Measurements from ENCODE around the gene WRAP73.

WRAP73 gene

GRCh38 chr1:3609016-3609768 is 40.7 kb downstream of the WRAP73 start:
- DNase-seq, result no peak

GRCh38 chr1:3608154-3608553 is 41.7 kb downstream of the WRAP73 start:
- no peak for DNase-seq

GRCh38 chr1:3607703-3608065 is 42.2 kb downstream of the WRAP73 start:
- DNase-seq, result no peak

GRCh38 chr1:3606779-3607702 is 42.9 kb downstream of the WRAP73 start:
- DNase-seq, result no peak

DNA sequence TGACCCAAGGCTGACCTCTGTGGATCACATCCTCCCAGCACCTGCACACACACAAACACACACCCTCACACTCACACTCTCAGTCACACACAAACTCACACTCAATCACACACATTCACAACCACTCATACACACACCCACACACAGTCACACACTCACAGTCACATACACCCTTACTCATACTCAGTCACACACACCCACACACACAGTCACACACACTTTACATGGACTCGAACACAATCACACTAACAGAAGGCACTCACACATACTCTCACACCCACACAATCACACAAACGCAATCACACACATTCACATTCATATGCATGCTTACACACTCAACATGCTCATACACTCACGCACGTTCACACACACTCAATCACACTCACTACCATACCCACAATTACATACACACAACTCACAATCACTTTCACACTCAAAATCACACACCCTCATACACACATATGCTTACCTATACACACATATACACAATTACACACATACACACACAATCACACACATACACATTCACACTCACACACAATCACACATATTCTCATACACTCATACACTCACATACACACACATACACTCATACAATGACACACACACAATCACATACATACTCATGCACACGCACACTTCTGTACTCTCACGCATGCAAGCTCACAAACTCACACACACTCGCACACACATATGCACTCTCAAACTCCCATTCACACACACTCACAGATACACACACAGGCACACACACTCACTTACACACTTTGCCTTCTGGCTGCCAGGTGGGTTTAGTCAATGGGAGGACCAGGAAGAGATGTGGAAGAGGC is 44.7 kb downstream of the WRAP73 start:
- no peak for DNase-seq

- DNase-seq, result no peak
Measured at GRCh38 chr1:3604468-3604974, 45.4 kb downstream of the WRAP73 start.

DNA sequence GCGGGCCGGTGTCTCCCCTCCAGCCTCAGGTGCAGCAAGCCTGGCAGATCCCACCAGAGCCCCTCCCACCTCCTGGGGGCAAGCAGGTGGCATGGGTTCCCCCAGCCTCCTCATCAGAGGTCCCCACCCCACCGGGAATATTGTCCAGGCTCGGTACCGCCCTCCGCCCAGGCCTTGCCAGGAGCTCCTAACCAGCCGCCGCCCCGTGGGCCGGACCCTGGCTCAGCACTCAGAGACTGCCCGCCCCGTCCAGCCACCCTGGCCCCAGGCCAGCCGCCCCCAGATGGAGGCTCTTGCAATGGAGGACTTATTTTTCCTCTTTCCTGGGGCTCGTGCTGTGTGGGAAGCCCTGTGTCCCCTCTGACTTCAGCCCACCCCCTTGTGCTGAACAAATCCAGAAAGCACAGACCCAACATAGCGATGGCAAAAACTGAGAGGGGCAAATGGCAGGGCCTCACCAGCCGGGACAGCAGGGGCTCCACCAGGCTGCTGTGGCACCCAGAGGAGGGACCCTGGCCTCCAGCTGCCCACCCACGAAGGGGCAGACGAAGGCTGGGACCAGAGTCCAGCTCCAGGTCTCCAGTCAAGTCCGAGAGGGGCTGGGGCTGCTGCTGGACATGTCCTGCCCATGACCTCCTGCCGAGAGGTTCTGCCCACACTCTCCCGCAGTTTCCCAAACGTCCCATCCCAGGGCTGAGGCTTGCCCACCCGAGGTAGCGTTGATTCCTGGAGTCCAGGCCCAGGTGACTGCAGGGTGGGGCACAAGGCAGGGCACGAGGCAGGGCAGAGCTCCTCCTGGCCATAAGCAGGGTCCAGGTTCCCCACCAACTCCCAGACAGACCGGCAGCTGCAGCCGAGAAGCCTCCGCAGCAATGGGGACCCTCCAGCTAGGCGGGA is 46.1 kb downstream of the WRAP73 start:
- DNase-seq, result no peak

- DNase-seq, result no peak
Measured at GRCh38 chr1:3603156-3603555, 46.7 kb downstream of the WRAP73 start.

- no peak for DNase-seq
Measured at GRCh38 chr1:3602375-3602774, 47.5 kb downstream of the WRAP73 start.

DNA sequence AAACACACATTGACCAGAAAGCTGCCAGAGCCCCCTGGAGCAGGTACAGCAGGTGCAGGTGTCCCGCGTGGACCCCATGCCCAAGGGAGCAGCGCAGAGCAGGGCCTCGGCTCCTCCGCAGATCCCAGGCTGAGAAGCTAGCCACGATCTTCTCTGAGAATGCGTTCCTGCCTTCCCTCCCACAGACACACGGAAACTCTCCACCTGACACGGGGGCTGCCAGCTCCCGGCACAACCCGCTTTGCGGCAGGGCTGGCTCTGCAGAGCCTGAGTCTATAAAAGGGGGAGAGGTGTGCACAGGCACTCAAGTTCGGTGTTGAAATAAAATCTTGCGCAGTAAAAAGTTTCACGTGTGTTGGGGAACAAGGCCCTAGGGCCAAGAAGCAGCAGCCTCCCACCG is 48.2 kb downstream of the WRAP73 start:
- no peak for DNase-seq

- no peak for DNase-seq
Measured at GRCh38 chr1:3600354-3600753, 49.5 kb downstream of the WRAP73 start.

GRCh38 chr1:3599816-3600215 is 50.1 kb downstream of the WRAP73 start:
- DNase-seq, result no peak

GRCh38 chr1:3599286-3599811 is 50.6 kb downstream of the WRAP73 start:
- no peak for DNase-seq

DNA sequence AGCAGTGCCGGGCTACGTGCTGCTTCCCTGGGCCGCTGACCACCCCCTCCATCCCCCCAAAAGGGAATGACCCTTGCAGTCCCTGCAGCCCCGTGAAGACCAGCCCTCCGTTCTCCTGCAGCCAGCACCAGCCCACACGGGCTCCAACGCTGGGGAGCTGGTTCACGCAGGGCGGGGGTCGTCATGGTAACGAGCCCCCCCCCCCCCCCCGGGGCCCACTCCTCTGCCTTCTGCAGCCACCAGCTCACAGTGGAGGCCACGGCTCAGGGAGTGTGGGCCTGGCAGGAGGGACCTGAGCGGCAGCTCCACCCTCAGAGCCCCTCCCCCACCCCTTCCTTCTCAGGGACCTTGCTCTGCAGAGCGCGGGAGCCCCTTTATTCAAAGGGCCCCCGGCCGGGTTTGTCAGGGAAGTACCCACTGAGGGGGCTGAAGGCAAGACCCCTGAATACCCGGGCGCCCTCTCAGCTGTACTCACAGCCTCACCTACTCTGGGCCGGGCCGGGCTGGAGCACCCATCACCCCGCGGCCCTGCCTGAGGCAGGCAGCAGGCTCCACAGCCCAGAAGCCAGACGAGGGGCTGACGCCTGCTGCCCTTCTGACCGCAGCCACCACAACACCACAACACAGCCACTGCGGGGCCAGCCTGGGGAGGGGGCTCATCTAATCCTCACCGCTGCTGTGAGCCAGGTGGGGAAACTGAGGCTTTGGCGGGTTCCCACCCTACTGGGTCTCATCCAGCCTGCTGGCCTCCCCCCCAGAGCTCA is 51.2 kb downstream of the WRAP73 start:
- DNase-seq, result no peak

DNA sequence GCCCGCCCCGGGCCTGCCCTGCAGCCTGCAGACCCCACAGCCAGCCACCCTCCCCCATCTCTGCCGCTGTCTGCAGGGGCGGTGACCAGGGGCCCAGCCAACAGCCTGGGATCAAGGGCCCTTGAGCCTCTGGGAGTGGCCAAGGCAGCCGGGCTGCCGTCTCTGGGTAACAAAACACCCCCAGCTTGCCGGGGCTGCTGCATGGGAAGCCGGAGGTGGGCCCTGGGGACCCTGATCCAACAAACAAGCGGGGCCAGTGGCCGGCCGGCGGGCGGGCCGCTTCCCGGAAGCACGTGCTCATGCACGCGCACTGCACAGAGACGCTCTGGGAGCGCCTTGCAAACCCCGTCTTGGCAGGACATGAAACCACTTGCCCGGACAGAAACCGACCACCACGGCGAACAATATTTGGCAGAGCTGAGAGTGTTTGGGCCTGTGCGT is 51.8 kb downstream of the WRAP73 start:
- DNase-seq, result no peak

DNA sequence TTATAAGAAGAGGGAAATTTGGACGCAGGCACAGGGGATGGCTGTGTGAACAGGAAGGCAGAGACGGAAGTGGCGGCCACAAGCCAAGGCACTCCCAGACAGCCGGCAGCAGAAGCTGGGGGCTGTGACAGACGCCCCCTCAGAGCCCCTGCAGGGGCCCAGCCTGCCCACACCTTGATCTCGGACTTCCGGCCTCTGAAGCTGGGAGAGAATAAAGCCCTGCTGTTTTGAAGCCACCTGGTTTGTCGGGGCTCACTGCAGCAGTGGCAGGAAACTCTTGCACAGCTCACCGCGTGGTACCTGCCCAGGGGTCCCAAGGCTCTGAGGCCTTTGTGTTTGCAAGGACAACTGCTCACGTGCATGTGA is 52.3 kb downstream of the WRAP73 start:
- no peak for DNase-seq

- no peak for DNase-seq
Measured at GRCh38 chr1:3596663-3597598, 53.0 kb downstream of the WRAP73 start.

GRCh38 chr1:3595949-3596348 is 54.0 kb downstream of the WRAP73 start:
- DNase-seq, result no peak

DNA sequence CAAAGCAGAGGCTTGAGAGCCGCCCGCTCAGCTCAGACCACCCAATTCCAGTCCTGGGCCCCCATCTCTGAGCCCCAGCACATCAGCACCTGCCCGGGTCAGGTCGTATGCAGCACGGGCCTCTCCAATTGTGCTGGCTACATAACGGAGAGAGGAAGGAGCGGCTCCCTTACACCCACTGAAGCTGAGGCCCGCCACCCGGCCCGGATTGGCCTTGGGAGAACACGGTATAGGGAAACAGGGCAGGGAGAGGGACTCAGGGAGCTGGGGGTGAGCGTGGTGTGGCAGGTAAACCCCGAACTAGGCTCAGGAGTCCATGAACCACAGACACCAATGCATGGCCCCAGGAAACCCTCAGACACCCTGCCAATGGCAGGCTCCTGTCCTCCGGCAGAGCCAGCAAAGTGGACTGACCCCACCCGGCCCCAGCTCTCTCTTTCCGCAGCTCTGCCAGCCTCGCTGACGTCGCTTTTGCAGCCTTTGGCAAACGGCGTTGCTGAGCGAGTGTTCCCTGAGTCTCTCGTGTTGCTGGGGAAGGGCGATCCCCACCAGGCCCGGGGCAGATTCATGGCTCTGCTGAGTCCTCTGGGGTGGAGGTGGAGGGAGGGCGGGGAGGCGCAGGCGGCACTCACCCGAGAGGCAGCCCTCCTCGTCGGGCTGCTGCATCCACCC is 55.1 kb downstream of the WRAP73 start:
- DNase-seq, result no peak
